Measurements from ENCODE around the gene CDHR1. TPM values are rescaled to one million over a fixed set of nuclear protein-coding genes. Genes with fewer than 3 reads are reported as not detected.

Gene CDHR1
- polyA plus RNA-seq, 1 of the 3 experiments (the other 2 are of a cell fraction), result 0.02 TPM

DNA sequence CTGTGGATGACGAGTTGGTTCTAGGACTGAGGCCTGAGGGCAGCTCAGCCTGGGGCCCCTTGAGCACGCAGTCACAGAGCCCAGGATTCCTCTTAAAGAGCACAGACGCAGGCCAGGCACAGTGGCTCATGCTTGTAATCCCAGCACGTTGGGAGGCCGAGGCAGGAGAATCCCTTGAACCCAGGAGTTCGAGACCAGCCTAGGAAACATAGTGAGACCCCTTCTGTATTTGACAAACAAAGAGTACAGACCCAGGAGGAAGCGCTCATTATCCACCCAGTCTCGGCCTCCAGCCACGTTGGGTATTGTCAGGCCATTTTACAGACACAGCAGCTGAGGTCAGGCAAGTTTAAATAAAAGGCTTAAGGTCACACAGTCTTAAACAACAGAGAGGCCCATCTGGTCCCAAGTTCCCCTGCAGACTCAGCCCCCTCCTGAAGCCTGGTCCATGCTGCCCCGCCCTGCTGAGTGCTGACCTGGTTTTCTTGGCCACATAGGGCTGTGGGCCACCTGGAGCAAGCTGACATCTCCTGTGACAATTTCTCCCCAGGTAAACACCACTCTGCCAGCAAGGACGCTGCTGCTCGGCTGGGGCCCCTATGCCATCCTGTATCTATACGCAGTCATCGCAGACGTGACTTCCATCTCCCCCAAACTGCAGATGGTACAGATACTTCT, 63.1 kb downstream of the CDHR1 start:
- no peaks in the 10 kb centered on the region for H4K20me1 ChIP-seq (ENCODE audit: insufficient read depth)
- no peaks in the 10 kb centered on the region for H3K79me2 ChIP-seq (ENCODE audit: insufficient read depth)
- no peaks in the 10 kb centered on the region for H3K27me3 ChIP-seq (ENCODE audit: insufficient read depth)
- TF ChIP-seq, protein P1, sequence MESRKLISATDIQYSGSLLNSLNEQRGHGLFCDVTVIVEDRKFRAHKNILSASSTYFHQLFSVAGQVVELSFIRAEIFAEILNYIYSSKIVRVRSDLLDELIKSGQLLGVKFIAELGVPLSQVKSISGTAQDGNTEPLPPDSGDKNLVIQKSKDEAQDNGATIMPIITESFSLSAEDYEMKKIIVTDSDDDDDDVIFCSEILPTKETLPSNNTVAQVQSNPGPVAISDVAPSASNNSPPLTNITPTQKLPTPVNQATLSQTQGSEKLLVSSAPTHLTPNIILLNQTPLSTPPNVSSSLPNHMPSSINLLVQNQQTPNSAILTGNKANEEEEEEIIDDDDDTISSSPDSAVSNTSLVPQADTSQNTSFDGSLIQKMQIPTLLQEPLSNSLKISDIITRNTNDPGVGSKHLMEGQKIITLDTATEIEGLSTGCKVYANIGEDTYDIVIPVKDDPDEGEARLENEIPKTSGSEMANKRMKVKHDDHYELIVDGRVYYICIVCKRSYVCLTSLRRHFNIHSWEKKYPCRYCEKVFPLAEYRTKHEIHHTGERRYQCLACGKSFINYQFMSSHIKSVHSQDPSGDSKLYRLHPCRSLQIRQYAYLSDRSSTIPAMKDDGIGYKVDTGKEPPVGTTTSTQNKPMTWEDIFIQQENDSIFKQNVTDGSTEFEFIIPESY (IDR thresholded peaks at IDR 0.05; ENCODE audit: borderline replicate concordance, low read depth), result no peak
- TF ChIP-seq RCOR1 (IDR thresholded peaks at IDR 0.05; ENCODE audit: low read length) (no peak), FOXM1 (IDR thresholded peaks at IDR 0.05; ENCODE audit: low read depth) (no peak), FOSL2 (IDR thresholded peaks at IDR 0.05; ENCODE audit: borderline replicate concordance, low read depth) (no peak), REST (IDR thresholded peaks at IDR 0.05; ENCODE audit: low read depth, low read length) (no peak), TCF12 (IDR thresholded peaks at IDR 0.05) (no peak), YY1 (IDR thresholded peaks at IDR 0.05; ENCODE audit: low read depth) (no peak), NRF1 (IDR thresholded peaks at IDR 0.05; ENCODE audit: low read depth, low read length) (no peak), MEF2A (IDR thresholded peaks at IDR 0.05; ENCODE audit: borderline replicate concordance, low read depth) (no peak), FOXJ3 (CRISPR knock-in tag; IDR thresholded peaks at IDR 0.05) (no peak), RAD21 (IDR thresholded peaks at IDR 0.05; ENCODE audit: low read length) (no peak), NFIC (IDR thresholded peaks at IDR 0.05; ENCODE audit: borderline replicate concordance) (no peak)
- H3K36me3 ChIP-seq (replicated peaks in 1 of 2; ENCODE audit: control insufficient read depth in 1 of 2, insufficient read depth in 2 of 2, low read length in 1 of 2), result no peaks in the 10 kb centered on the region
- POLR2A ChIA-PET, result no interaction called here
- no peaks in the 10 kb centered on the region for H3K9me3 ChIP-seq
- no peaks in the 10 kb centered on the region for H3F3A ChIP-seq (replicated peaks; ENCODE audit: insufficient read depth)
- CTCF ChIA-PET, result interaction anchor here (0.6 to 4.4 kb wide), 4 partner anchors 7 to 280 kb away, joined by 3 to 23 read pairs (median 11); no protein-coding TSS in a partner anchor
- no peaks in the 10 kb centered on the region for H3K9me2 ChIP-seq
- H3K4me3 ChIP-seq (ENCODE audit: low read depth in 2 of 2, low read length in 1 of 2), result no peak overlapping the region
- H3K4me1 ChIP-seq (ENCODE audit: control insufficient read depth in 1 of 2, insufficient read depth in 2 of 2, low read depth in 1 of 2, low read length in 1 of 2), result peaks cover 0 to 5% of the 10 kb centered on the region in 2 experiments; a peak in 1 of 4 replicates
- H2AFZ ChIP-seq (ENCODE audit: low read depth), result no peak overlapping the region
- H3K27ac ChIP-seq (ENCODE audit: low read depth in 2 of 2, low read length in 1 of 2), result no peak overlapping the region
- H3K4me2 ChIP-seq, result no peak overlapping the region
- 71% methylated on average over 13 of the region's 15 CpGs for WGBS (ENCODE audit: low lambda C conversion rate)
- no peak for DNase-seq
- no peak overlapping the region for H3K9ac ChIP-seq

All from SK-N-SH (cell line).